CD8-positive, alpha-beta memory T cell (primary cell): ENCODE results near the gene ZNF599. TPM values are rescaled to one million over a fixed set of nuclear protein-coding genes. Genes with fewer than 3 reads are reported as not detected.
"Not testable (repeated sequence)": the region's sequence is repeated elsewhere in the genome, so short reads cannot be mapped to it uniquely, and the experiment has no call there.

Experiments used
- CTCF ChIA-PET: fragments of 350-600 bp; sonication (Branson Sonifier 250); formaldehyde crosslinking; loops from one replicate; lab custom pipeline; 2021; ENCODE audit warnings: antibody characterized with exemption; lab: Charles Lee
- POLR2A ChIA-PET: fragments of 350-600 bp; sonication (Branson Sonifier 250); formaldehyde crosslinking; loops from one replicate; lab custom pipeline; 2021; ENCODE audit warnings: antibody characterized with exemption; lab: Charles Lee
- DNase-seq, 5 donors: peaks; one replicate each; pipeline versions ENCODE4 v3.0.0 to v3.0.0-alpha.2; 2020 to 2022; ENCODE audit warnings: mixed read lengths in 1 of 5
- H3K27ac ChIP-seq: one replicate; pipeline ENCODE4 v1.7.0; 2013; ENCODE audit warnings: low read depth, mild to moderate bottlenecking, low read length, moderate library complexity
- H3K27me3 ChIP-seq: 2 replicates; pipeline ENCODE4 v1.7.0; 2013; ENCODE audit warnings: low read length, mild to moderate bottlenecking; ENCODE audit not compliant: insufficient read depth, poor library complexity, severe bottlenecking
- H3K36me3 ChIP-seq: 2 replicates; pipeline ENCODE4 v1.7.0; 2013; ENCODE audit warnings: mild to moderate bottlenecking, low read length, moderate library complexity; ENCODE audit not compliant: insufficient read depth
- H3K4me1 ChIP-seq: 2 replicates; pipeline ENCODE4 v1.7.0; 2013; ENCODE audit warnings: mild to moderate bottlenecking, low read length, moderate library complexity; ENCODE audit not compliant: insufficient read depth
- H3K4me3 ChIP-seq: 2 replicates; pipeline ENCODE4 v1.7.0; 2013; ENCODE audit warnings: mild to moderate bottlenecking, low read length
- H3K9me3 ChIP-seq: 2 replicates; pipeline ENCODE4 v1.7.0; 2013; ENCODE audit warnings: mild to moderate bottlenecking, low read length
- H3K27ac Mint-ChIP-seq, 8 donors: one replicate each; pipeline ENCODE4 v1.8.0; 2020 to 2021; ENCODE audit warnings: mixed read lengths in 8 of 8, mild to moderate bottlenecking in 6 of 8, inconsistent platforms in 3 of 8, moderate library complexity in 3 of 8
- H3K27me3 Mint-ChIP-seq, 2 donors: one replicate each; pipeline ENCODE4 v1.8.0; 2020 to 2021; ENCODE audit warnings: mixed read lengths in 2 of 2, mild to moderate bottlenecking in 1 of 2, moderate library complexity in 1 of 2
- H3K36me3 Mint-ChIP-seq, 3 donors: one replicate each; pipeline ENCODE4 v1.8.0; 2020 to 2021; ENCODE audit warnings: mixed read lengths in 3 of 3, inconsistent platforms in 1 of 3, mild to moderate bottlenecking in 1 of 3
- H3K4me1 Mint-ChIP-seq, 3 donors: one replicate each; pipeline ENCODE4 v1.8.0; 2020 to 2021; ENCODE audit warnings: mixed read lengths in 3 of 3, inconsistent platforms in 1 of 3, mild to moderate bottlenecking in 1 of 3
- H3K4me3 Mint-ChIP-seq, 7 donors: one replicate each; pipeline ENCODE4 v1.8.0; 2020 to 2021; ENCODE audit warnings: mixed read lengths in 7 of 7, mild to moderate bottlenecking in 6 of 7, moderate library complexity in 4 of 7, inconsistent platforms in 2 of 7
- H3K9me3 Mint-ChIP-seq, 5 donors: one replicate each; pipeline ENCODE4 v1.8.0; 2020 to 2022; ENCODE audit warnings: mixed read lengths in 5 of 5, mild to moderate bottlenecking in 3 of 5, moderate library complexity in 2 of 5, inconsistent platforms in 1 of 5
- polyA plus RNA-seq: library from polyadenylated mRNA; unstranded; fragments of 300-500 nt; fragmentation: Illumina TruSeq; gene quantifications from one replicate; pipeline ENCODE4 v1.2.3, GENCODE V29; 2021
- total RNA-seq, 2 experiments: library from RNA; stranded (reverse); gene quantifications; one replicate each; pipeline ENCODE4 v1.2.3, GENCODE V29; 2021

ZNF599 gene
- total RNA-seq, result 1 to 10 TPM; 3.8 to 4.6 TPM
- polyA plus RNA-seq, result 6.0 TPM

DNA sequence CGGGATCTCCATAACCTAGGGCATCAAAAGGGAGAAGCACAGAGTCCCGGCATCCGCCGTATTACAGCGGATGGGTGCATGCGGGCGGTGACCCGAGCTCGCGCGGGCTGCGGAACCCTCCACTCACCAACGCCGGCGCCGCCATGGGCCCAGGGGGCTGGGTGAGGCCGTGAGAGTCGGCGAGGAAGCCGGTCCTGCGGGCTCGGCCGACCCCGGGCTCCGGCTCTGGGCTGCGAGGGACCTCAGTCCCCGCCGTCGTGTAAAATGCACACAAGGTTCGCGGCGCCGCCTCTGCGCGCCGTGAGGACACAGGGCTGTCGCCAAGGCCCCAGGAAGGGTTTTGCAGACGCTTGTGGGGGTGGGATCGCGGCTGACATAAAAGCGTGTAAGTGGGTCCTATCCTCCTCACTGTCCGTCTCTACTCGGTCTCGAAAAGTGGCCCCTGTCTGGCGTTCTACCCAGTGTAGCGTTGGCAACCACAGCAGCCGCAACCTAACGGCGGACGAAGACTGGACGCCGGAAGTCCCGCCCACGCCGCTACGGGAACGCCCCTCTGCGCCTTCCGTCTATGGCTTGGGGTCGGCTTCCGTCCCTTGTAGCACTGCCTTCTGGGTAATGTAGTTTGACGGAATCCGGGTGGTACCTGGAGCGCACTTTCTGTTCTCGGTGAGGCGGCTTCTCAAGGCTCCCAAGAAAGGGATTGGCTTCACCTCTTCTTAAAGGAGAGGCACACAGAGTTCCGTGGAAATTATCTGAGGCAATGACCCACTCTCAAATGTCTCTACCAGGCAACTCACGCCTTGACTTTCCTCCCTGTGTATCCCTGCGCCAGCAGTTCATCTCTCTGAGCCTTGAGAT, at the start of gene ZNF599:
Gene ZNF599, minus strand, starts transcription at position 519 of the 858 bp plus-strand sequence. Its CDS starts 374 bp downstream, at position 145.
- peak within 1 kb of the TSS; percentile 88 for H3K4me3 ChIP-seq
- Mint-ChIP-seq H3K4me1 (peaks cover 20% of the 10 kb centered on the region in 3 donors), H3K9me3 (peaks cover 0 to 3% (median 0%) of the 10 kb centered on the region in 5 donors), H3K27me3 (peaks cover 4 to 25% of the 10 kb centered on the region in 2 donors), H3K27ac (peak within 1 kb of the TSS; percentile 53 to 97 (median 96)), H3K36me3 (peaks cover 2 to 21% (median 4%) of the 10 kb centered on the region in 3 donors), H3K4me3 (peak within 1 kb of the TSS; percentile 90 to 99 (median 97))
- ChIA-PET CTCF (interaction anchor here (1.1 kb wide), 1 partner anchor 194 kb away, joined by 3 read pairs; no protein-coding TSS in a partner anchor), POLR2A (no interaction called here)
- peak within 1 kb of the TSS; percentile 75 for H3K27ac ChIP-seq
- H3K9me3 ChIP-seq, result no peaks in the 10 kb centered on the region
- H3K36me3 ChIP-seq, result no peaks in the 10 kb centered on the region
- H3K4me1 ChIP-seq, result peaks cover 8% of the 10 kb centered on the region
- no peaks in the 10 kb centered on the region for H3K27me3 ChIP-seq
- peak; percentile 82 to 91 (median 86) for DNase-seq

DNA sequence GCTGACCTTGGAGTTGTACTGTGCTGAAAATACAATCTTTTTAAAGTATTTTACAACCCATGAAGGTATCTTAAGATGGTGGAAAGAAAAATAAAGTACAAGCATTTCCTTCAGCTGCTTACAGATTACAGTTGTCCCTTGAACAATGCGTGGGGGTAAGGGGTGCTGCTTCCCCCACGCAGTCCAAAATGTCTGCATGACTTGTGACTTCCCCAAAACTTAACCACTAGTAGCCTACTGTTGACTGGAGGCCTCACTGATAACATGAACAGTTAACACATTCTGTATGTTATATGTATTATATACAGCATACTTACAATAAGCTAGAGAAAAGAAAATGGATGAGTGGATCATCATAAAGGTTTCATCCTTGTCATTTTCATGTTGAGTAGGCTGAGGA, 45.3 kb upstream of the ZNF599 start:
- H3K27me3 ChIP-seq, result no peaks in the 10 kb centered on the region
- Mint-ChIP-seq H3K9me3 (no peaks in the 10 kb centered on the region), H3K4me3 (no peak overlapping the region), H3K27me3 (no peaks in the 10 kb centered on the region), H3K4me1 (no peaks in the 10 kb centered on the region), H3K36me3 (peaks cover 34 to 48% (median 41%) of the 10 kb centered on the region in 3 donors), H3K27ac (peak overlapping the region in 1 of 8 donors; percentile 80)
- no peak for DNase-seq
- no peak overlapping the region for H3K4me3 ChIP-seq
- no peak overlapping the region for H3K27ac ChIP-seq
- CTCF ChIA-PET, result no interaction called here
- H3K9me3 ChIP-seq, result no peaks in the 10 kb centered on the region
- H3K4me1 ChIP-seq, result no peaks in the 10 kb centered on the region
- POLR2A ChIA-PET, result no interaction called here
- peaks cover 4% of the 10 kb centered on the region for H3K36me3 ChIP-seq

DNA sequence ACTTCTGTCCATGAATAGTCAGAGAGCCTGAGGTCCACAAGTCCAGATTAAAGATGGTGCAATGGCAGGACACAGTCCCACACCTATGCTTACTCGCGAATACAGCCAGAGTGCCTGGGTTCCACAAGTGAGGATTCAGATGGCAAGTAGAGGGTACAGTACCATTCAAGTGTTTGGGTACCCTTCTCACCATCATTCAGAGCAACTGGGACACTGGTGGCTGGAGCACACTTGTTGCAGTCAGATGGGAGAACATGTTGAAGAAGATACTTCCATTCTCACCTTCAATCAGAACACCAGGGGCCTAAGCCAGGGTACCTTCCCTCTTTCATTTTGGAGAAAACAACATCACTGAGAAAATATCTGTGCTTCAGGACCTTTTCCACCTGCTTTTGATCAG, 43.7 kb upstream of the ZNF599 start:
- H3K36me3 Mint-ChIP-seq, result peaks cover 34 to 48% (median 41%) of the 10 kb centered on the region in 3 donors
- Histone ChIP-seq H3K36me3 (peaks cover 4% of the 10 kb centered on the region), H3K27ac (no peak overlapping the region), H3K9me3 (no peaks in the 10 kb centered on the region), H3K4me3 (no peak overlapping the region), H3K27me3 (no peaks in the 10 kb centered on the region), H3K4me1 (no peaks in the 10 kb centered on the region)
- no peaks in the 10 kb centered on the region for H3K27me3 Mint-ChIP-seq
- POLR2A ChIA-PET, result no interaction called here
- no peak for DNase-seq
- no peaks in the 10 kb centered on the region for H3K4me1 Mint-ChIP-seq
- no peak overlapping the region for H3K27ac Mint-ChIP-seq
- CTCF ChIA-PET, result no interaction called here
- H3K4me3 Mint-ChIP-seq, result no peak overlapping the region
- H3K9me3 Mint-ChIP-seq, result no peaks in the 10 kb centered on the region

DNA sequence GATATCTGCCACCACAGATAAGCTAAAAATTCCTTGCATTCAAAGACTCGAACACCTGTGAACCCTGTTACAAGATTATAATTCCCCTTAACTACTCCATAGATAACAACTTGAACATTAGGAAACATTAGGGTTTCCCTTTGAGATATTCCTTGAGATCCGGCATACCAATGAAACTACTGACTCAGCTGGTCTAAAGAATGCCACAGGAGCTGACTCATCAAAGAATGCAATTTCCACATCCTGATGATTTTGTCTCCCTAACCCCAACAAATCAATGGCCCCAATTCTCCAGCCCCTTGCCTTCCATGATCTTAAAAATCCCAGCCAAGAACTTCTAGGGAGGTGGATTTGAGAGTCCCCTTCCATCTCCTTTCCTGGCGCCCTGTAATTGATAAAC, 35.6 kb upstream of the ZNF599 start:
- CTCF ChIA-PET, result no interaction called here
- Histone ChIP-seq H3K9me3 (no peaks in the 10 kb centered on the region), H3K4me1 (no peaks in the 10 kb centered on the region), H3K36me3 (no peaks in the 10 kb centered on the region), H3K27me3 (no peaks in the 10 kb centered on the region), H3K27ac (no peak overlapping the region), H3K4me3 (no peak overlapping the region)
- no peak for DNase-seq
- H3K36me3 Mint-ChIP-seq, result peaks cover 4 to 41% (median 8%) of the 10 kb centered on the region in 3 donors
- no peak overlapping the region for H3K4me3 Mint-ChIP-seq
- peaks cover 0 to 3% of the 10 kb centered on the region in 2 donors for H3K27me3 Mint-ChIP-seq
- peak overlapping the region in 1 of 8 donors; percentile 42 for H3K27ac Mint-ChIP-seq
- peaks cover 0 to 14% (median 13%) of the 10 kb centered on the region in 5 donors for H3K9me3 Mint-ChIP-seq
- H3K4me1 Mint-ChIP-seq, result no peaks in the 10 kb centered on the region
- POLR2A ChIA-PET, result no interaction called here

DNA sequence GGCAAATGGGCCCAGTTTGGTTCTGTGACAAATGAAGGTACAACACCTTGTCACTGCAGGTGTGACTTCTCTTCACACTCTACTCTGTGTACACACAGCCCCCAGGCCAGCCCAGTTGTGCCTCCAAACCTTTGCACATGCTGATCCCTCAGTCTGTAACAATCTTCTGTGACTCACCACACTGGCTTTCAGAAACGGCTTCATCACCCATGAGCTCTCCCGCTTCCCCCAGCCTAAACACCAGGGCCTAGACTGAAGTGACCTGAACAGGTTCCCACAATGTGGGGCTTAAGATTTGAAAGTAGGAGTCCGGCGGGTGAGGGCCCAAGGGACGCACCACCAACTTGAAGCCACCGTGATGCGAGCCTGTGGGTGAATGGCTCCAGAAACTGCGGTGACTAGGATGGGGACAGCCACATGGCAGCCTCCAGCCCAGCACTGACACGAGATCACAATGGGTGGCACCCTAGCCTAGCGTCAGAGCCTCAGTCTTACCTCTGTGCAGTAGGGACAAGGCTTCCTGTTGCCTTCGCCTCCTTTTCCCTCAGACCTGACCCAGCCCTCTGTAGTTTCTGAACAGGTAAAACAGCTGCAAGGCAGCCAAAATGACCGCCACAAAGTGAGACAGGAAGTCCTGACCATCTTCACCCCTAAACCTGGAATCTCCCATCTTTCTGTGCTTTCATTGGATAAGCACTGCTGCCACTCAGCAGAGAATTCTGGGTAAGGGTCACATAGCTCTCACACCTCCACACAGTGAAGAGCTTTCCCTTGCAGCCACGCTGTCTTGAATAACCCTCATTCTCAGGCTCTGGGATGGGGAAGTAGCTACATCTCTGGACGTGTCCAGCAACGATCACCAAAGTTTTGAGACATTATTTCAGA, 34.2 kb upstream of the ZNF599 start:
- Histone ChIP-seq H3K4me1 (no peaks in the 10 kb centered on the region), H3K36me3 (no peaks in the 10 kb centered on the region), H3K27me3 (no peaks in the 10 kb centered on the region), H3K9me3 (no peaks in the 10 kb centered on the region), H3K4me3 (no peak overlapping the region), H3K27ac (no peak overlapping the region)
- ChIA-PET POLR2A (no interaction called here), CTCF (no interaction called here)
- H3K4me1 Mint-ChIP-seq, result no peaks in the 10 kb centered on the region
- H3K9me3 Mint-ChIP-seq, result peaks cover 0 to 15% (median 13%) of the 10 kb centered on the region in 5 donors
- no peak overlapping the region for H3K27ac Mint-ChIP-seq
- H3K4me3 Mint-ChIP-seq, result no peak overlapping the region
- H3K27me3 Mint-ChIP-seq, result peaks cover 0 to 3% of the 10 kb centered on the region in 2 donors
- peaks cover 4 to 41% (median 14%) of the 10 kb centered on the region in 3 donors for H3K36me3 Mint-ChIP-seq
- no peak for DNase-seq

DNA sequence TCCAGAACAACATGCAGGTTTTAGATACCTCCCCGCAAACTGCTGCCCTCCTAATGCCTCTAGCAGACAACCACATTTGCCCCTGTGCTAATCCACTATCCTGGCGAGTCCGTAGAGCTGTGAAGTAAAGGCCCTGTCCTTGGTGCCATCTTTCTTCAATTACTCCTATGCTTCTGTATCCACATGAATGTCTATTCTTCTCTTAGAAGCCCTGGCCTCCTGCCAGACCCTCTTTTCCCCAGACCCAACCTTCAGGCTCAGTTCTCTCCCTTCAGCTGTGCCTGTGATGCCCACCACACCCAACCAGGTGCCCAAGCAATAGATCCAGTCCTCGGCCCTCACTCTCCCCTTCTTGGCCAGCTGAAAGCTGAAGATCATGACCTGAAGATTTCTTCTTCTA, 31.1 kb upstream of the ZNF599 start:
- Mint-ChIP-seq H3K9me3 (peaks cover 0 to 21% (median 5%) of the 10 kb centered on the region in 5 donors), H3K36me3 (peaks cover 6 to 28% (median 15%) of the 10 kb centered on the region in 3 donors), H3K4me3 (no peak overlapping the region), H3K27me3 (peaks cover 0 to 3% of the 10 kb centered on the region in 2 donors), H3K27ac (no peak overlapping the region), H3K4me1 (no peaks in the 10 kb centered on the region)
- H3K27me3 ChIP-seq, result no peaks in the 10 kb centered on the region
- ChIA-PET POLR2A (no interaction called here), CTCF (no interaction called here)
- no peaks in the 10 kb centered on the region for H3K9me3 ChIP-seq
- no peak overlapping the region for H3K4me3 ChIP-seq
- H3K36me3 ChIP-seq, result no peaks in the 10 kb centered on the region
- H3K4me1 ChIP-seq, result no peaks in the 10 kb centered on the region
- DNase-seq, result no peak
- no peak overlapping the region for H3K27ac ChIP-seq

DNA sequence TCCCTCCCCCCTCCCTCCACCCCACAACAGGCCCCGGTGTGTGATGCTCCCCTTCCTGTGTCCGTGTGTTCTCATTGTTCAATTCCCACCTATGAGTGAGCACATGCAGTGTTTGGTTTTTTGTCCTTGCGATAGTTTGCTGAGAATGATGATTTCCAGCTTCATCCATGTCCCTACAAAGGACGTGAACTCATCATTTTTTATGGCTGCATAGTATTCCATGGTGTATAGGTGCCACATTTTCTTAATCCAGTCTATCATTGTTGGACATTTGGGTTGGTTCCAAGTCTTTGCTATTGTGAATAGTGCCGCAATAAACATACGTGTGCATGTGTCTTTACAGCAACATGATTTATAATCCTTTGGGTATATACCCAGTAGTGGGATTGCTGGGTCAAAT, 23.9 kb upstream of the ZNF599 start:
- H3K4me1 Mint-ChIP-seq, result peaks cover 18 to 21% (median 19%) of the 10 kb centered on the region in 3 donors
- H3K36me3 ChIP-seq, CTCF ChIA-PET, H3K27me3 Mint-ChIP-seq, H3K4me3 Mint-ChIP-seq, H3K27me3 ChIP-seq, H3K4me3 ChIP-seq, H3K27ac ChIP-seq, H3K9me3 ChIP-seq, DNase-seq, H3K27ac Mint-ChIP-seq, H3K4me1 ChIP-seq, POLR2A ChIA-PET: not testable (repeated sequence)
- H3K36me3 Mint-ChIP-seq, result peaks cover 3 to 26% (median 8%) of the 10 kb centered on the region in 3 donors
- peaks cover 6 to 22% (median 14%) of the 10 kb centered on the region in 5 donors for H3K9me3 Mint-ChIP-seq
